ENCODE data around the gene ZRANB1. TPM values are rescaled to one million over a fixed set of nuclear protein-coding genes. Genes with fewer than 3 reads are reported as not detected.

The ZRANB1 gene
- total RNA-seq, 2 experiments from 2014 or later, result 21.2 to 22.2 TPM

DNA sequence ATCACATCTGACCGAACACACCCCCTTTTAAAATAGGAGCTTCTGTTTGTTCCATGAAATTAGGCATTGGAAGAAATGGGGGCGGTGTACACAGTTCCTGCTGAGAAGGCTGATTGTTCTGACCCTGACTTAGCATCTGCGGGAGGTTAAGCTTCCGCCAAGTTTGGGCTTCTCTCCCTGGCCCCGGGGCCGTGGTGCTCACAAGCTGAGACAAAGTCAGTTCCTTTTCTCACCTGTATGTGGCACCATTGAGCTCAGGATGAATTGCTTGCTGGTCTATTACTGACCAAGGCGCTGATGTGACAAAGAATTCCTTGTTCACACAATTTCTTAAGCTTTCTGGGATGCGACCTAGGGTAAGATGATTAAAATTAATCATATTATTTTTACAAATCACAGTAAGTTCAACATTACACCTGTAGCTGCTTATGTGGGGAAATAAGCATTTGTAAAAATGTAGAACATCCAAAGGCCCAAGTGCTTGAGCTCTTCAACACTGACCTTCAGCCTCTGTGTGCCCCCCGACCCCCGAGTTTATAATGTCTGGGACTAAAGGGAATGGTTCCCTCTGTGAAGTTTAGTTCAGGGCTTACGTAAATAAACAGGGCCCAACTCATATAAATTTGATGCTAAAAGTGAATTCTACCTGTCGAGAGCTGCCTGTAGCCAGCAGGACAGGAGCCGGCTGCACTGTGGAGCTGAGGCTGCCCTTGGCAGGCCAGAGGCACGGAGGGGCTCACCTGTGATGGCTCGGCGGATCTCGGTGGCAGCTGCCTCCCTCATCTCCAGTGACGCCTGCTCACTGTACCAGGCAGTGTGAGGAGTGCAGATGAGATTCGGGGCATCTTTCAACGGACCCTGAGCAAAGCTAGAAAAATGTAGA lies 50.8 kb downstream of the ZRANB1 start:
- CTCF ChIA-PET, result interaction anchor here (0.6 to 0.9 kb wide), 2 partner anchors 77 to 177 kb away, joined by 3 read pairs; no protein-coding TSS in a partner anchor
- peaks cover 0 to 3% of the 10 kb centered on the region in 2 experiments for H3K9me3 ChIP-seq (ENCODE audit: control insufficient read depth in 1 of 2, insufficient read depth in 1 of 2, low read length in 2 of 2)
- ATAC-seq (ENCODE audit: poor library complexity), result no peak
- Mint-ChIP-seq H3K4me1 (ENCODE audit: low read depth) (no peaks in the 10 kb centered on the region), H3K4me3 (no peak overlapping the region), H3K27me3 (no peaks in the 10 kb centered on the region), H3K9me3 (no peaks in the 10 kb centered on the region), H3K36me3 (ENCODE audit: low read depth) (peaks cover 22% of the 10 kb centered on the region), H3K27ac (no peak overlapping the region)
- H3K4me3 ChIP-seq (ENCODE audit: low read length), result no peak overlapping the region
- intact Hi-C loops (cut with DNase I, micrococcal nuclease), result no loop called here
- POLR2A ChIA-PET, result no interaction called here
- H3K36me3 ChIP-seq (ENCODE audit: insufficient read depth, low read length), result peaks cover 5% of the 10 kb centered on the region
- H3K27ac ChIP-seq (ENCODE audit: low read depth in 1 of 2, low read length in 2 of 2), result no peak overlapping the region
- DNase-seq, result peak in 4 of 14 experiments; percentile 25 to 41 (median 32)
- H3K4me1 ChIP-seq (ENCODE audit: insufficient read depth, low read length), result no peaks in the 10 kb centered on the region
- H3K27me3 ChIP-seq (ENCODE audit: control insufficient read depth in 1 of 2, insufficient read depth in 2 of 2, low read length in 2 of 2), result no peaks in the 10 kb centered on the region
- TF ChIP-seq, protein P1, sequence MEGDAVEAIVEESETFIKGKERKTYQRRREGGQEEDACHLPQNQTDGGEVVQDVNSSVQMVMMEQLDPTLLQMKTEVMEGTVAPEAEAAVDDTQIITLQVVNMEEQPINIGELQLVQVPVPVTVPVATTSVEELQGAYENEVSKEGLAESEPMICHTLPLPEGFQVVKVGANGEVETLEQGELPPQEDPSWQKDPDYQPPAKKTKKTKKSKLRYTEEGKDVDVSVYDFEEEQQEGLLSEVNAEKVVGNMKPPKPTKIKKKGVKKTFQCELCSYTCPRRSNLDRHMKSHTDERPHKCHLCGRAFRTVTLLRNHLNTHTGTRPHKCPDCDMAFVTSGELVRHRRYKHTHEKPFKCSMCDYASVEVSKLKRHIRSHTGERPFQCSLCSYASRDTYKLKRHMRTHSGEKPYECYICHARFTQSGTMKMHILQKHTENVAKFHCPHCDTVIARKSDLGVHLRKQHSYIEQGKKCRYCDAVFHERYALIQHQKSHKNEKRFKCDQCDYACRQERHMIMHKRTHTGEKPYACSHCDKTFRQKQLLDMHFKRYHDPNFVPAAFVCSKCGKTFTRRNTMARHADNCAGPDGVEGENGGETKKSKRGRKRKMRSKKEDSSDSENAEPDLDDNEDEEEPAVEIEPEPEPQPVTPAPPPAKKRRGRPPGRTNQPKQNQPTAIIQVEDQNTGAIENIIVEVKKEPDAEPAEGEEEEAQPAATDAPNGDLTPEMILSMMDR (IDR thresholded peaks at IDR 0.05), result no peak

DNA sequence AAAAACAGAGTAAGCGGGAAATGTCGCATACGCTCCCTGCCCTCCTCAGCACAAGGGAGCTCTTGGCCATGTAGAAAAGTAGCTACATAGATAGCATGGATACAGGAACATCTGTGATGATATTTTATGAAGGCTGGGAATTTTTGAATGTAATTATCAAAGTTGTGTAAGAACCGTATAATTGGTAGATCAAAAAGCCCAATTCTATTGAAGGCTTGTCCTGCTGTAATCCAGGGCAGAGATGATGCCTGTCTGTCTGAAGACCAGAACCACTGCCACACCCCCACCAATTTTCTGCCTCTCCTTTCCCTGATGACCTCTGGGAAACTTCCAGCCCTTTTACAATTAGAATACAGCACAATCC lies 51.4 kb downstream of the ZRANB1 start:
- no peak overlapping the region for H3K4me3 ChIP-seq (ENCODE audit: low read length)
- peaks cover 16% of the 10 kb centered on the region for H3K36me3 Mint-ChIP-seq (ENCODE audit: low read depth)
- no peaks in the 10 kb centered on the region for H3K9me3 Mint-ChIP-seq
- TF ChIP-seq, protein P1 (IDR thresholded peaks at IDR 0.05), result no peak
- ChIA-PET POLR2A (no interaction called here), CTCF (no interaction called here)
- no peaks in the 10 kb centered on the region for H3K4me1 Mint-ChIP-seq (ENCODE audit: low read depth)
- H3K4me1 ChIP-seq (ENCODE audit: insufficient read depth, low read length), result no peaks in the 10 kb centered on the region
- H3K4me3 Mint-ChIP-seq, result no peak overlapping the region
- H3K27ac ChIP-seq (ENCODE audit: low read depth in 1 of 2, low read length in 2 of 2), result no peak overlapping the region
- H3K9me3 ChIP-seq (ENCODE audit: control insufficient read depth in 1 of 2, insufficient read depth in 1 of 2, low read length in 2 of 2), result peaks cover 0 to 3% of the 10 kb centered on the region in 2 experiments
- intact Hi-C loops (cut with DNase I, micrococcal nuclease), result no loop called here
- H3K27me3 Mint-ChIP-seq, result no peaks in the 10 kb centered on the region
- no peak overlapping the region for H3K27ac Mint-ChIP-seq
- peaks cover 5% of the 10 kb centered on the region for H3K36me3 ChIP-seq (ENCODE audit: insufficient read depth, low read length)
- DNase-seq (no peak), ATAC-seq (ENCODE audit: poor library complexity) (no peak)
- H3K27me3 ChIP-seq (ENCODE audit: control insufficient read depth in 1 of 2, insufficient read depth in 2 of 2, low read length in 2 of 2), result no peaks in the 10 kb centered on the region

DNA sequence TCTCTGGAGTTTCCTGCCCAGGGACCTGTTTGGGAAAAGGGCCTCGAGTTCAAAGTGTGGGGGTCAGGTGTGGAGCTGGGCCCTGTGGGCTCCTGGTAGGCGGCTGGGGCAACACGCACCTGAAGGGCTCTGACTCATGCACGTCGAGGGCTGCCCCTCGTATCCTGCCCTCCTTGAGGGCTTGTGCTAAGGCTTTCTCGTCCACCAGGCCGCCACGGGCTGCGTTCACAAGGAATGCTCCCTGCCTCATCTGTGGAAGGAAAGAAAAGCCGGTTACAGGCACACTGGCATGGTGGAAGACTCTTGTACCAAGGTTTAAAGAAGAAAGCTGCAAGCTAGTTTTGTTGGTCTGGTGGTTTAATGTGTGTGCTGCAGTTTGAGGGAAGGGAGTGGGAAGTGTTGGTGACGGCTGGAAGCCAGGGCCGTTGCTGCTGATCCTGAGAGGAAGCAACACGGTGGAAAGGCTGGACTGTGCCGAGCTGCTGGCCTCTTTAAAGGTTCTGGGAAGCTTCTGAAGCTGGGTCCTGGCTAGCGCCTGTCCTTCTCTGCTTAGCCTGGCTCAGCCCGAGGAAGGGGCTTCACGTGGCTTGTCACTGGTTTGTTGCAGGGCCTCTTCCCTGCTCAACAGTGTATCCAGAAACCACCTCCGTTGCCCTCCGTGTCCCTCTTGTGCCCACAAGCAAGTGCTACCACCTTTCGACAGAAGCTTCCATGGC lies 52.0 kb downstream of the ZRANB1 start:
- intact Hi-C loops (cut with DNase I, micrococcal nuclease), result no loop called here
- TF ChIP-seq, protein P1 (IDR thresholded peaks at IDR 0.05), result no peak
- Mint-ChIP-seq H3K27ac (no peak overlapping the region), H3K4me1 (ENCODE audit: low read depth) (no peaks in the 10 kb centered on the region), H3K9me3 (no peaks in the 10 kb centered on the region), H3K36me3 (ENCODE audit: low read depth) (peaks cover 11% of the 10 kb centered on the region), H3K27me3 (no peaks in the 10 kb centered on the region), H3K4me3 (no peak overlapping the region)
- ATAC-seq (ENCODE audit: poor library complexity) (no peak), DNase-seq (no peak)
- no peaks in the 10 kb centered on the region for H3K4me1 ChIP-seq (ENCODE audit: insufficient read depth, low read length)
- ChIA-PET POLR2A (no interaction called here), CTCF (no interaction called here)
- H3K4me3 ChIP-seq (ENCODE audit: low read length), result no peak overlapping the region
- H3K27ac ChIP-seq (ENCODE audit: low read depth in 1 of 2, low read length in 2 of 2), result no peak overlapping the region
- H3K9me3 ChIP-seq (ENCODE audit: control insufficient read depth in 1 of 2, insufficient read depth in 1 of 2, low read length in 2 of 2), result peaks cover 0 to 3% of the 10 kb centered on the region in 2 experiments
- H3K36me3 ChIP-seq (ENCODE audit: insufficient read depth, low read length), result peaks cover 5% of the 10 kb centered on the region
- H3K27me3 ChIP-seq (ENCODE audit: control insufficient read depth in 1 of 2, insufficient read depth in 2 of 2, low read length in 2 of 2), result no peaks in the 10 kb centered on the region
